ENCODE data around the gene C3orf33.

C3orf33 gene

DNA sequence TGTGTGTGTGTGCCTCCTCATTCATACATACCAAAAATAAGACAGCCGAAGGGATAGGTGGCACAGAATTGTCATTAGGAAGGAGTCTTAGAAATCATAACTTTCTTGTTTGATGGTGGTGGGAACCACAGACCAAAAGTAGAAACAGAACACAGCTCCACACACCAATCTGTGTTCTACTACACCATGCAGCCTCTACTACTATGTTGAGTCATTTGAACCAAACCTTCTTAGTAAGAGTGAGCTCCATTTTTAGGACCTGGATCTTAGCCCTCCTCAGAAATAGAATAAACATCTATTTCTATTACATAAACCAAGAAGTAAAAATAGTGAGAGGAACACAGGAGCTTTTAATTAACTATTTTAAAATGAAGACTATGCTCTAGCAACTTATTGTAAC, 33.3 kb downstream of the C3orf33 start:
- Histone ChIP-seq H3K27me3 (ENCODE audit: control insufficient read depth in 1 of 2, insufficient read depth in 1 of 2, low read length in 2 of 2) (no peaks in the 10 kb centered on the region), H4K91ac (ENCODE audit: low read length) (no peak overlapping the region), H3K9me3 (ENCODE audit: control insufficient read depth, low read length) (no peaks in the 10 kb centered on the region), H4K8ac (ENCODE audit: low read length) (no peak overlapping the region), H2BK12ac (ENCODE audit: low read length in 2 of 2) (no peak overlapping the region), H2AK5ac (ENCODE audit: low read length, severe bottlenecking) (no peak overlapping the region), H3K36me3 (ENCODE audit: control insufficient read depth in 1 of 2, insufficient read depth in 2 of 2, low read depth in 1 of 2, low read length in 2 of 2) (peaks cover 4 to 8% of the 10 kb centered on the region in 2 experiments), H3K18ac (ENCODE audit: low read depth in 1 of 2, low read length in 2 of 2) (no peak overlapping the region), H3K9ac (ENCODE audit: low read length) (no peak overlapping the region), H3K23ac (ENCODE audit: low read length in 2 of 2) (no peak overlapping the region), H3K27ac (ENCODE audit: low read length, poor library complexity, severe bottlenecking) (no peak overlapping the region), H2BK120ac (ENCODE audit: low read depth, low read length) (no peak overlapping the region), H2BK15ac (ENCODE audit: low read depth, poor library complexity, severe bottlenecking) (no peak overlapping the region), H3K4me1 (ENCODE audit: control insufficient read depth, insufficient read depth, low read depth, low read length) (peaks cover 3% of the 10 kb centered on the region), H2BK5ac (ENCODE audit: low read depth, low read length, poor library complexity, severe bottlenecking) (no peak overlapping the region), H2AFZ (ENCODE audit: low read depth, low read length) (no peak overlapping the region), H3K4me2 (ENCODE audit: low read length, poor library complexity, severe bottlenecking) (no peak overlapping the region), H3K4ac (ENCODE audit: low read depth in 1 of 2, low read length in 2 of 2) (no peak overlapping the region), H3K4me3 (ENCODE audit: insufficient read depth in 1 of 2, low read depth in 1 of 2, low read length in 2 of 2) (no peak overlapping the region), H3K14ac (ENCODE audit: low read length in 2 of 2) (no peak overlapping the region), H3K79me1 (replicated peaks; ENCODE audit: low read length, poor library complexity, severe bottlenecking) (peaks cover 1% of the 10 kb centered on the region)
- WGBS = no CpG with 5 or more reads among the region's 1 CpG
- DNase-seq = no peak

GRCh38 chr3:155771126-155771525, 35.0 kb downstream of the C3orf33 start:
- peak; percentile 25 for DNase-seq
- H2BK12ac ChIP-seq (ENCODE audit: low read length in 2 of 2) = no peak overlapping the region
- H2BK120ac ChIP-seq (ENCODE audit: low read depth, low read length) = no peak overlapping the region
- no peak overlapping the region for H3K18ac ChIP-seq (ENCODE audit: low read depth in 1 of 2, low read length in 2 of 2)
- H3K9me3 ChIP-seq (ENCODE audit: control insufficient read depth, low read length) = no peaks in the 10 kb centered on the region
- no peaks in the 10 kb centered on the region for H3K79me1 ChIP-seq (replicated peaks; ENCODE audit: low read length, poor library complexity, severe bottlenecking)
- H3K27me3 ChIP-seq (ENCODE audit: control insufficient read depth in 1 of 2, insufficient read depth in 1 of 2, low read length in 2 of 2) = no peaks in the 10 kb centered on the region
- peaks cover 3% of the 10 kb centered on the region for H3K4me1 ChIP-seq (ENCODE audit: control insufficient read depth, insufficient read depth, low read depth, low read length)
- H3K4ac ChIP-seq (ENCODE audit: low read depth in 1 of 2, low read length in 2 of 2) = no peak overlapping the region
- H3K27ac ChIP-seq (ENCODE audit: low read length, poor library complexity, severe bottlenecking) = no peak overlapping the region
- no peak overlapping the region for H3K9ac ChIP-seq (ENCODE audit: low read length)
- peak overlapping the region in 1 of 2 experiments; percentile 11 for H3K14ac ChIP-seq (ENCODE audit: low read length in 2 of 2)
- H2AFZ ChIP-seq (ENCODE audit: low read depth, low read length) = no peak overlapping the region
- no peak overlapping the region for H2AK5ac ChIP-seq (ENCODE audit: low read length, severe bottlenecking)
- H3K4me3 ChIP-seq (ENCODE audit: insufficient read depth in 1 of 2, low read depth in 1 of 2, low read length in 2 of 2) = no peak overlapping the region
- 93% methylated on average over 6 of the region's 6 CpGs for WGBS
- H3K4me2 ChIP-seq (ENCODE audit: low read length, poor library complexity, severe bottlenecking) = no peak overlapping the region
- H4K91ac ChIP-seq (ENCODE audit: low read length) = no peak overlapping the region
- no peak overlapping the region for H2BK15ac ChIP-seq (ENCODE audit: low read depth, poor library complexity, severe bottlenecking)
- no peak overlapping the region for H2BK5ac ChIP-seq (ENCODE audit: low read depth, low read length, poor library complexity, severe bottlenecking)
- no peak overlapping the region for H3K23ac ChIP-seq (ENCODE audit: low read length in 2 of 2)
- H3K36me3 ChIP-seq (ENCODE audit: control insufficient read depth in 1 of 2, insufficient read depth in 2 of 2, low read depth in 1 of 2, low read length in 2 of 2) = peaks cover 4 to 8% of the 10 kb centered on the region in 2 experiments
- H4K8ac ChIP-seq (ENCODE audit: low read length) = no peak overlapping the region

DNA sequence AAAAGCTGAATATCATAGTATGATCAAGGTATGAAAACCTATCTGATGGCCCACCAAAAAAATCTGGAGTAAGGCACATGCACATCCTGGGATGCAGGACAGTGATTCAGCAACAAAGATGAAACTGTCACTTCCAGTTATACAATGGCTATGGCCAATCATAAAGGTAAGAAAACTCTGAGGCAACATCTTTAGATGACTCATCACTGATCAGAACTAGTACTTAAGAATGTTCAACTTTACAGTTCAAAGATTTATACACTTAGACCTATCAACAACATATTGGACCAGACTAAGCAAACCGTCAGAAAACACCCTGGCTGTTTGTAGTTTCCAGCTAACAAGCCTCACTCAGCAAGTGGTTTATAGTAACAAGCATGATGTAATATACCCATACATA, 39.9 kb downstream of the C3orf33 start:
- 43% methylated on average over 1 of the region's 1 CpG for WGBS
- Histone ChIP-seq H3K18ac (ENCODE audit: low read depth in 1 of 2, low read length in 2 of 2) (no peak overlapping the region), H3K4me1 (ENCODE audit: control insufficient read depth, insufficient read depth, low read depth, low read length) (peaks cover 3% of the 10 kb centered on the region), H4K8ac (ENCODE audit: low read length) (no peak overlapping the region), H2AK5ac (ENCODE audit: low read length, severe bottlenecking) (no peak overlapping the region), H2BK120ac (ENCODE audit: low read depth, low read length) (no peak overlapping the region), H3K14ac (ENCODE audit: low read length in 2 of 2) (no peak overlapping the region), H3K36me3 (ENCODE audit: control insufficient read depth in 1 of 2, insufficient read depth in 2 of 2, low read depth in 1 of 2, low read length in 2 of 2) (peaks cover 4 to 8% of the 10 kb centered on the region in 2 experiments), H4K91ac (ENCODE audit: low read length) (no peak overlapping the region), H3K9ac (ENCODE audit: low read length) (no peak overlapping the region), H3K23ac (ENCODE audit: low read length in 2 of 2) (no peak overlapping the region), H2BK12ac (ENCODE audit: low read length in 2 of 2) (no peak overlapping the region), H3K27me3 (ENCODE audit: control insufficient read depth in 1 of 2, insufficient read depth in 1 of 2, low read length in 2 of 2) (no peaks in the 10 kb centered on the region), H3K27ac (ENCODE audit: low read length, poor library complexity, severe bottlenecking) (no peak overlapping the region), H3K4me3 (ENCODE audit: insufficient read depth in 1 of 2, low read depth in 1 of 2, low read length in 2 of 2) (no peak overlapping the region), H3K79me1 (replicated peaks; ENCODE audit: low read length, poor library complexity, severe bottlenecking) (no peaks in the 10 kb centered on the region), H3K4ac (ENCODE audit: low read depth in 1 of 2, low read length in 2 of 2) (no peak overlapping the region), H2BK5ac (ENCODE audit: low read depth, low read length, poor library complexity, severe bottlenecking) (no peak overlapping the region), H3K4me2 (ENCODE audit: low read length, poor library complexity, severe bottlenecking) (no peak overlapping the region), H2BK15ac (ENCODE audit: low read depth, poor library complexity, severe bottlenecking) (no peak overlapping the region), H3K9me3 (ENCODE audit: control insufficient read depth, low read length) (no peaks in the 10 kb centered on the region), H2AFZ (ENCODE audit: low read depth, low read length) (no peak overlapping the region)
- DNase-seq = peak; percentile 41

GRCh38 chr3:155763870-155764463, 42.1 kb downstream of the C3orf33 start:
- Histone ChIP-seq H3K14ac (ENCODE audit: low read length in 2 of 2) (no peak overlapping the region), H3K27me3 (ENCODE audit: control insufficient read depth in 1 of 2, insufficient read depth in 1 of 2, low read length in 2 of 2) (no peaks in the 10 kb centered on the region), H2BK5ac (ENCODE audit: low read depth, low read length, poor library complexity, severe bottlenecking) (no peak overlapping the region), H3K36me3 (ENCODE audit: control insufficient read depth in 1 of 2, insufficient read depth in 2 of 2, low read depth in 1 of 2, low read length in 2 of 2) (peaks cover 0 to 4% of the 10 kb centered on the region in 2 experiments), H3K23ac (ENCODE audit: low read length in 2 of 2) (no peak overlapping the region), H3K4me1 (ENCODE audit: control insufficient read depth, insufficient read depth, low read depth, low read length) (no peaks in the 10 kb centered on the region), H4K91ac (ENCODE audit: low read length) (no peak overlapping the region), H3K9ac (ENCODE audit: low read length) (no peak overlapping the region), H3K4ac (ENCODE audit: low read depth in 1 of 2, low read length in 2 of 2) (no peak overlapping the region), H2AK5ac (ENCODE audit: low read length, severe bottlenecking) (no peak overlapping the region), H2BK120ac (ENCODE audit: low read depth, low read length) (no peak overlapping the region), H2BK15ac (ENCODE audit: low read depth, poor library complexity, severe bottlenecking) (no peak overlapping the region), H3K18ac (ENCODE audit: low read depth in 1 of 2, low read length in 2 of 2) (no peak overlapping the region), H3K27ac (ENCODE audit: low read length, poor library complexity, severe bottlenecking) (no peak overlapping the region), H3K9me3 (ENCODE audit: control insufficient read depth, low read length) (no peaks in the 10 kb centered on the region), H3K4me3 (ENCODE audit: insufficient read depth in 1 of 2, low read depth in 1 of 2, low read length in 2 of 2) (no peak overlapping the region), H4K8ac (ENCODE audit: low read length) (no peak overlapping the region), H3K79me1 (replicated peaks; ENCODE audit: low read length, poor library complexity, severe bottlenecking) (no peaks in the 10 kb centered on the region), H2BK12ac (ENCODE audit: low read length in 2 of 2) (no peak overlapping the region), H3K4me2 (ENCODE audit: low read length, poor library complexity, severe bottlenecking) (no peak overlapping the region), H2AFZ (ENCODE audit: low read depth, low read length) (no peak overlapping the region)
- no peak for DNase-seq
- 100% methylated on average over 2 of the region's 3 CpGs for WGBS

Data from mesenchymal stem cell (in vitro differentiated cells and primary cell).